GM06990 (cell line): ENCODE data around the gene ST6GALNAC2.

Experiments used
- DNase-seq: peaks from one replicate; pipeline ENCODE4 v3.0.0-alpha.2; 2011; ENCODE audit not compliant: insufficient read length; ENCODE audit errors: extremely low read depth
- H3K27me3 ChIP-seq: replicated peaks from 2 replicates; pipeline ENCODE4 v1.6.0; 2011; ENCODE audit warnings: low read length; ENCODE audit not compliant: control insufficient read depth, insufficient read depth
- H3K36me3 ChIP-seq: 2 replicates; pipeline ENCODE4 v1.5.1; 2011; ENCODE audit warnings: low read length; ENCODE audit not compliant: control insufficient read depth, insufficient read depth
- H3K4me3 ChIP-seq: replicated peaks from 2 replicates; pipeline ENCODE4 v1.5.1; 2011; ENCODE audit warnings: low read depth, mild to moderate bottlenecking, control low read depth, low read length
- CTCF ChIP-seq: IDR thresholded peaks from 2 replicates; pipeline ENCODE4 v1.5.1; 2011; ENCODE audit warnings: low read length, control low read depth, mild to moderate bottlenecking, inconsistent platforms; ENCODE audit not compliant: insufficient read depth, poor library complexity, severe bottlenecking

ST6GALNAC2 gene

GRCh38 chr17:76570877-76571471 is 14.7 kb downstream of the ST6GALNAC2 start:
- Histone ChIP-seq H3K27me3 (no peaks in the 10 kb centered on the region), H3K36me3 (peaks cover 1% of the 10 kb centered on the region; the same call in 1 of the 2 replicates), H3K4me3 (no peak overlapping the region)
- no peak for DNase-seq
- no peak for TF ChIP-seq CTCF

- H3K4me3 ChIP-seq = no peak overlapping the region
- peaks cover 1% of the 10 kb centered on the region; the same call in 1 of the 2 replicates for H3K36me3 ChIP-seq
- no peak for DNase-seq
- TF ChIP-seq CTCF = no peak
- H3K27me3 ChIP-seq = no peaks in the 10 kb centered on the region
These were observed 15.2 kb downstream of the ST6GALNAC2 start for GRCh38 chr17:76570457-76570856.

DNA sequence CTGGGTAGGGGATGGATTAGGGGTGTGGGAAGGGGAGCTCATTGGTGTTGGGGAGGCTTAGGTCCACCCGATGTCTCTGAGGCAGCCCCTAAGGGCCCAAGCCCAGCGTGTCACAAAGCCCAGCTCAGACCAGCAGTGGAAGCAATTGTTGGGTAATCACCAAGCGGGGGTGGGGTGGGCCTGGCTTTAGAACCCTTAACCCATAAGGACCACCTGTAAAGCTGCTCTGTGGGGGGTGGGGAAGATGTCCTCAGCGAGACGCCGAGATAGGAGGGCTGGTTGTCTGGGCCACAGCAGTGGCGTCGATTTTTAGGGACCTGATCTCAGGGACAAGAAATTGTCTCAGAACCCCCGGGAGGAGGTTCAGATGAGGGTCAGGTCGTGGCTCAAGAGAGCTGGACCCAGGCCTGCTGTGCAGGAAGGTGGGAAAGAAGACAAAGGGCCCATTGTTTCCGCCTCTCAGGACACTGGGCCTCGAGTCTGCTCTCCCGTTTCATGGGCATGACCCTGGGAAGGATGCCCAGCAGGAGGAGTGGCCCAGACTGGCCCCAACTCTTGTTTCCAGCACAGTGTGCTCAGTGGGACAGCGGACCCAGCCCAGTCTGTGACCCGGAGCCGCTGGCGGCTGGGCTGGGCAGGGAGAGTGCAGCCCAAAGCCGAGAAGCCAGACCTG is 15.9 kb downstream of the ST6GALNAC2 start:
- DNase-seq = no peak
- no peak overlapping the region for H3K4me3 ChIP-seq
- peaks cover 3% of the 10 kb centered on the region for H3K36me3 ChIP-seq
- no peaks in the 10 kb centered on the region for H3K27me3 ChIP-seq
- TF ChIP-seq CTCF = no peak

GRCh38 chr17:76568811-76569221 is 16.8 kb downstream of the ST6GALNAC2 start:
- Histone ChIP-seq H3K36me3 (peaks cover 3% of the 10 kb centered on the region), H3K27me3 (no peaks in the 10 kb centered on the region), H3K4me3 (no peak overlapping the region)
- no peak for TF ChIP-seq CTCF
- DNase-seq = no peak

DNA sequence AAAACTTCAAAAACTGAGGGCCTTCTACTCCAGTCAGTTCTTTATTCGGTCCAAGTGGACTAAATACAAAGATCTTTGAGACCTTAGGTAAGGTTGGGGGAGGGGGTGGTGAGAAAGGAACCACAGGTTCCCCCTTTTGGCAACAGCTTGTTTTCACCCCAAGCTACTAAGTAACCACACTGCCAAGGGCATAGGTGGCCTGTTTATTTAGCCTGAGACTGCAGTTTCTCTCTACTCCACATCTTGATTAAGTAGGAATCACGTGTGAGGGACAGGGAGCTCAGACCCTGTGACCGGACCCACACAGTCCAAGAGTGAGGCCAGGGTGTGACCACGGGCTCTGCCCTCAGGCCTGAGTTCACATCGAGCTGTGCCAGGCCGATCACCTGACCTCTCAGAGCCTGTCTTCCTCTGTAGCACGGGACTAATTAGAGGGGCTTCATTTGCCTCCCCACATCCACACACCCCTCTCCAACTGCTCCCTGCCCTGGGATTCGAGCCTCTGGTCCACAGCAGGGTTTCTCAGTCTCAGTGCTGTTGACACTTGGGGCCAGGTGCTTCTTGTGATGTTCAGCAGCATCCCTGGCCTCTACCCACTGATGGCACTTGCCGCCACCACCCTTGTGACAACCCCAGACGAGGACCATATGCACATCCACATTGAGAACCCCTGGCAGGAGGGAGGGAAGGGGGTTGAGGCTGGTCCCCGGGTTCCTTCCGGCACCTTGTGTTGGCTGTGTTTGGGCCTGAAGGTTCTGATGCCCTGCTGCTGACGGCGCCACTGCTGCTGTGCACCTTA is 17.8 kb downstream of the ST6GALNAC2 start:
- no peak for TF ChIP-seq CTCF
- Histone ChIP-seq H3K4me3 (no peak overlapping the region), H3K27me3 (no peaks in the 10 kb centered on the region), H3K36me3 (peaks cover 3% of the 10 kb centered on the region)
- DNase-seq = no peak
